ENCODE measurements around the gene ABL2.

ABL2 gene

DNA sequence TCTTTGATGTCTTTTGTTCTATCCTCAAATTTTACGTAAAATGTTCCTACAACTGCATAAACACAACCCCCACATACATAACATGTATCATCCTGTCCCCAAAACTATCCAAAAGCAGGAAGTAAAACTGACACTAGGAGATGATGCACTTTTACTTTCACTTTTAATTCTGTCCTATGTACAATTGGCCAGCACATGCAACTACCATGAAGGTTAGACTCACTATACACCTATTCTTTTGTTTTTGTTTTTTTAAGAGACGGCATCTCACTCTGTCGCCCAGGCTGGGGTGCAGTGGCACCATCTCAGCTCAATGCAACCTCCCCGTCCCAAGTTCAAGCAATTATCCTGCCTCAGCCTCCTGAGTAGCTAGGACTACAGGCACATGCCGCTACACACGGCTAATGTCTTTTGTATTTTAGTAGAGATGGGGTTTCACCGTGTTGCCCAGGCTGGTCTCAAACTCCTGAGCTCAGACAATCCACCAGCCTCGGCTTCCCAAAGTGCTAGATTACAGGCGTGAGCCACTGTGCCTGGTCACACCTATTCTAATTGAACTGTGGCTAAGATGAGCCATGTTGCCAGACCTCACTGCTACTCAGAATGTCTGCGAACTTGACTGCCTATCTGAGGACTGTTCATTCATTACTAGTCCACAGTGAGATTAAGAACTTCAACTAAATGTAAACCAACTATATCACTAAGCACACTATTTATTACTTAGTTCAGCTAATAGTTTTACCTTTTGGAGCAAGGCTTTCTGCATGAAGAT lies 99.6 kb downstream of the ABL2 start:
- DNase-seq = no peak

GRCh38 chr1:179128520-179128919 lies 101.0 kb downstream of the ABL2 start:
- DNase-seq = no peak

GRCh38 chr1:179127163-179127895 lies 102.1 kb downstream of the ABL2 start:
- DNase-seq = no peak

DNA sequence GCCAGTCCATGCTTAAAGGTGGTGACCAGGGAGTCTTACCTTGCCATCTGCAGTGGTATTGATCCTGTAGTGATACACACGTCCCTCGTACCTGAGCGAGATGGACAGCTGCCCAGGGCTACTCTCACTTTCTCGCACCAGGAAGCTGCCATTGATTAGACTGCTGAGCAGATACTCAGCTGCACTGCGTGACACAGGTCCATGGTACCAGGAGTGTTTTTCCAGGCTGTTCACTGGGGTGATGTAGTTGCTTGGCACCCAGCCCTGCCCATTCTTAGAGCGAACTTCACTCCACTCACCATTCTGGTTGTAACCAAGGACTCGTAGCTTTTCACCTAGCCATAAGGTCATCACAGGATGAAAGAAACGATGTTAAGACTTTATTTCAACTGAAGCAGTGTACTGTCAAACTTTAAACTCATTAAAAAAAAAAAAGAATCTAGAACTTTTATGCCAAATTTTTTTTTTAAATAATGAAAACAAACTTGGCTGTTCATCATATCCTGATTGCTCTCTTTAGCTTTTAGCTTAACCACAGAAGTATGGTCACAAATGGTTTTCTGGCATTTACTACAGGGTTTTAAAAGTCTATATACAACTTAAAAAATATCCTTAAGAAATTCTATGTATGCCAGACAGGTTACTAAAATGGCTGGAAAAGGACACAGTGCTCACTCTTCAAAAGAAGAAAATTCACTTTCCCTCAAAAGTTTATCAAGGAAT lies 103.0 kb downstream of the ABL2 start:
- DNase-seq = no peak

DNA sequence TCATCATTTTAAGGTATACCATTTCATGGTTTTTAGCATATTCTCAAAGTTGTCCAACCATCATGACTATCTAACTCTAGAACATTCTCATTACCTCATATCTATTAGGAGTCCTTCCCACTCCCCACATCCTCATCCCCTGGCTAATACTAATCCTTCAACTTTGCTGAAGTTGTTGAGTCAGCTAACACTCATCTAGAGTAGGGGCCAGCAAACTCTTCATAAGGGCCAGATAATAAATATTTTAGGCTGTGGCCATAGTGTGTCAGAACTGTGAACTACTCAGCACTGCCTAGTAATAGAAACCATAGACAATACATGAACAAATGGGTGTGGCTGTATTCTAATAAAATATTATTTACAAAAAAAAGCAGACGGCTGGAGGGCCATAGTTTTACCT lies 104.6 kb downstream of the ABL2 start:
- DNase-seq = no peak

GRCh38 chr1:179121159-179121938 lies 108.1 kb downstream of the ABL2 start:
- no peak for DNase-seq

GRCh38 chr1:179120736-179121135 lies 108.7 kb downstream of the ABL2 start:
- no peak for DNase-seq

DNA sequence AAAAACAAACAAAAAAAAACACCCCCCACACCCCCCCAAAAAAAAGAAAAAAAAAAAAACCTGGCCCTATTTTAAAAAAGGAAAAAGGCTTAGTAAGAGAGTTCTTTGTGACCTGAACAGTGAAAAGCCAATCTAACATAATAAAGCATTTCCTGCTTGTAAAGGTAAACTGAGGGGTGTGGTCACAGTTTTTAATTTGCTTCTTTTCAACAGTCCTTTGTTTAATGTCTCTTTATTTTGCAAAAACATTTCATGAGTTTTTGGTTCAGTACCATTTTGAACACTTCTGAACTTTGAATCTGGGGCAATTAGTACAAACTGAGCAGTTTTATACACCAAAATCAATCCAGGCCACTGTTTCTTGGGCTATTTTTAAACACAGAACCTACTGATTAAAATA lies 110.0 kb downstream of the ABL2 start:
- no peak for DNase-seq

- DNase-seq = no peak
Measured at GRCh38 chr1:179115181-179115580, 114.3 kb downstream of the ABL2 start.

- DNase-seq = no peak
Measured at GRCh38 chr1:179108644-179109043, 120.8 kb downstream of the ABL2 start.

DNA sequence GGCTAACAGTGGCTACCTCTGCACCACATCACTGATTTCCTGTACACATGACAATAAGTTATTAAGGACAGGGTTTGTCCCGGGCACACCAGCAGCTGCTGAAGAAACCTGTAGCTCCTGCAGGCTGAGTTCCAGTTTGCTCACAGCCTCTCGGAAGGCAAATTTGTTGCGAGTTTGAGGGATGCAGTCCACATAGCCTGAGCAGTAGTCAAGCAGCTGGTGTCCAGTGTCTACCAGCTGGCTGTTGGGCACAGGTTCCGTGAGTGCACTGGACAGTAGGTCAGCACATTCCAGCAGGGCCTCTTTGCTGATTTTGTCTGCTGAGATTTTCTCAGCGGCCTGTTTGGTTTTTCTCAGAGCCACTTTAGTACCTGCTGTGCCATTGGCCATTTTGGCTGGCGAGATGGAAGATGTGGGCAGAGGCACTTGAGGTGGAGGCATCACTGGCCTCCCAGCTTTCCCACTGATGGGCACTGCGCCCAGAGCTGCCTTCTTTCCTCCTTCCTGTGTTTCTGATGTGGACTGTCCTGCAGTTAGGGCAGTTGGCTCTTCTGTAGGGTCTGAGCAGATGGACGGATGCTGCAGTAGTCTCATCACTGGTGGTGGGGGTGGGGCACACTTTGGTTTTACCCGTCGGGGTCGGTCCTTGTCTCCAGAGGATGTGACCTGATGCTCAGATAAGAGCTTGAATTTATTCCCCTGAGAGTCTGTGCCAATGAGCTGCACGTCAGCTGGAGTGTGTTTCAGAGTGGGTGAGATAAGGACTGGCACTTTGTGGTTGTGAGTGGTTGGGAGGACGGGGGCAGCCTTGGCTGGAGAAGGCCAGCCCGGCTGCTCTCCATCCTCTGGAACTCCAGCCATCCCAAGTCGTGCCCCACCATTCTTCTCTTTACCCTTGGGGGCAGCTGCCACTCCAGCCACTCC lies 121.5 kb downstream of the ABL2 start:
- DNase-seq = no peak

- DNase-seq = no peak
Measured at GRCh38 chr1:179105393-179105792, 124.1 kb downstream of the ABL2 start.

DNA sequence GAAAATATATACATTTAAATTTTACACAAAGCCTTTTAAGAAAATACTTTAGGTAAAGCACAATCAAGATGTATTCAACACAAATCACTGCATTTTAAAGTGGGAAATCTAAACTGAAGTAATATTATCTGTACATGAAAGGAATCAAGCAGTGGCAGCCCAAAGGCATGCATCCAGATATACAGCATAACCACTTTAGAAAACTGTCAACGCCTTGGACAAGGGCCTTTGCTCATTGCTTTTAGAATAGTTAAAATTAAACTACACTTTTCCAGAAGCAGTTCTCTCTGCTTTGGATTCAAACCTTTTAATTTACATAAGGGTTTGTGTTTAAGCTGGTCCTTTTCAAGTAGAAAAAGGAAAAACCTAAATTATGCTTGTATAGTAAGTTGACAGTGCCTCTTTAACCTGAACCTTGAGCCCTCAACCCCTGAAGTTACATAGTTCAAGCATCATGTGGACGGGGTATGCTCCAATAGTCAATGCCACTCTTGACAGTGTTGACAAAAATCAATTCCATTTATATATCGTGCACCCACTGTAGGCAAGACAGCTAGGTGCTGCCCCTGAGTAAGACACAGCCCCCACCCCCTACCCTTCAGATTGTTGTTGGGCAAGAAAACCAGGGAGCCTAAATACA lies 124.7 kb downstream of the ABL2 start:
- DNase-seq = no peak

DNA sequence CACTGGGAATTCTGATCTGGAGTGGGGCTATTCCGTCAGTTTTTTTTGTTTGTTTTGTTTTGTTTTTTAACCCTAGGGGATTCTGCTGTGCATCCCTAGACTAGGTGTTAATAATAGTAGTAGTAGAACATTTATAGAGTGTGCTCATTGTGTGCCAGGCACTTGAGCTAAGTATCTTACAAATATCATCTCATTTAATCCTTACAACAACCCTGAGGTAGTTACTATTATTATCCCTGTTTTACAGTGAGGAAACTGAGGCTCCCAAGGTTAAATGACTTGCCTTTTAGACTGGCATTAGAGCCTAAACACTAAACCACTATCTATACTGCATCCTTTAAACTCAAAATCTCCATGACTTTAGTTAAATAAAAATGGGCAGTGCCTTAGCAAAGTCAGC lies 125.5 kb downstream of the ABL2 start:
- no peak for DNase-seq

DNA sequence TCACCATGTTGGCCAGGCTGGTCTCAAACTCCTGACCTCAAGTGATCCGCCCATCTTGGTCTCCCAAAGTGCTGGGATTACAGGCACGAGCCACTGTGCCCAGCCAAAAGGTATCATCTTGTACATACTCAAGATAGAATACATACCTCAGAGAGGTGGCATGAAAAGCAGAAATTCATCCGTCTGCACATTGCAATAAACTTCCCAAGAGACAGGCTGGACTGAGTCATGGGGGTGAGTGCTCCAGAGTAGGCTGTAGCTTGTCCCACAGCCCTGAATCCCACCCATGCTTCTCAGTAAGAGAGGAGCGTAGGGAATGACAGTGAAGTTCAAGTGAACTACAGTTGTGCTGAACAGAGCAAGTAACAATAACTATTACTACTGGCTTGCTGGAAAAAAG lies 127.9 kb downstream of the ABL2 start:
- no peak for DNase-seq

GRCh38 chr1:179099891-179100290 lies 129.6 kb downstream of the ABL2 start:
- no peak for DNase-seq

GRCh38 chr1:179095924-179096323 lies 133.6 kb downstream of the ABL2 start:
- no peak for DNase-seq

- DNase-seq = no peak
Measured at GRCh38 chr1:179095377-179095776, 134.1 kb downstream of the ABL2 start.

GRCh38 chr1:179094818-179095217 lies 134.7 kb downstream of the ABL2 start:
- DNase-seq = no peak

DNA sequence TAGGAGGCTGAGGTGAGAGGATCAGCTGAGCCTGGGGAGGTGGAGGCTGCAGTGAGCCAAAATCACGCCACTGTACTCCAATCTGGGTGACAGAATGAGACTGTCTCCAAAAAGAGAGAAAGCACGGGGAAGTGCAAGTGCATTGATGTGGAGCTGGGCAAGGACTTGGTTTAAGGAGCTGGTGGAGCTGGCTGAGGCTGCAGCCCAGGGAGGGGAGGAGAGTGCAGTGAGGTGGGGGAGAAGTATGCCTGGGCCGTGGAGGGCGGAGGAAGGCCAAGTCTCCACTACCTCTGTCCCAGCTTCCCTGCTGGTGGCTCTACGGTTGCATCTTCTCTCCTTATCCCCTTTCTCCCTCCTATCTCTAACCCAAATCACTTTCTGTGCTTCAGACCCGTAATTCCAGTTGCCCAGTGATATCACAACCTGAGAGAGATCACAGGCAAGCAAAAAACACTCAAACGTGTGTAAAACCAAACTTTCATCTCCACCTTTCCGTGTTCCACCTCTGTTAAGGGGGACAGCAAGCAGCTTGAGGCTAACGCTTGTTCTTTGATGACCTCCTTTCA lies 136.5 kb downstream of the ABL2 start:
- DNase-seq = no peak

DNA sequence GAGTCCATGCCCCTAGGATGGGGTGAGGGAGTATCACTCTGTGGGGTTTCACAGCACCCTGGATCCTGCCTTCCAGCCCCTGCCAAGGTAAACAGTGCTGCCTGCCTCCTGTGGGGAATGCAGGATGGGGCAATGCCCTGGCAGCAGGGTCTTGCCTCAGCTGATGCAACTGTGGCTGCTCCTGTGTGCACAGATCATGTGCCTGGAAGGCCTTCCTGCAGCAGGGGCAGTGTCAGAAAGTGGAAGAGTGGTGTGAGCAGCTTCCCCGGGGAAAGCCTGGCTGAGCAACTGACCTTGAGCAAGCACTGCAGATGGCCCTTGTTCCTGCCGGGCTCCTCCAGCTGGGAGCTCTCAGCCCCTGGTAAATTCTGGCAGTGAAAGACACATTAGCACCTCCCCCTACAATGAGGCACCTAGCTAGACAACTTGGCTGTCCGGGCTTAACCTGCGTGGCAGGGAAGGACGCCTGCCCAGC lies 137.7 kb downstream of the ABL2 start:
- DNase-seq = no peak
